WTC11 (cell line): Measurements from ENCODE around the gene QRFP.

Source experiments
- ESRRA ChIP-seq: sonication (generic); formaldehyde crosslinking; IDR thresholded peaks from 2 replicates; pipeline ENCODE4 v1.8.1; 2022; ENCODE audit warnings: mild to moderate bottlenecking, missing genetic modification reagents, borderline replicate concordance
- FOXJ3 ChIP-seq: sonication (generic); formaldehyde crosslinking; IDR thresholded peaks from 2 replicates; pipeline ENCODE4 v1.9.0; 2021; ENCODE audit warnings: missing genetic modification reagents, mild to moderate bottlenecking, borderline replicate concordance
- FOXP1 ChIP-seq: sonication (generic); formaldehyde crosslinking; IDR thresholded peaks from 2 replicates; pipeline ENCODE4 v1.8.0; 2022; ENCODE audit warnings: missing genetic modification reagents, mild to moderate bottlenecking, moderate library complexity, borderline replicate concordance
- MYBL2 ChIP-seq: sonication (generic); formaldehyde crosslinking; IDR thresholded peaks from 2 replicates; pipeline ENCODE4 v1.8.1; 2023; ENCODE audit warnings: mild to moderate bottlenecking, moderate library complexity, missing genetic modification reagents
- NR2C2 ChIP-seq: sonication (generic); formaldehyde crosslinking; IDR thresholded peaks from 2 replicates; pipeline ENCODE4 v1.8.0; 2022; ENCODE audit warnings: mild to moderate bottlenecking, missing genetic modification reagents
- PRRX2 ChIP-seq: fragments of 250-450 bp; sonication (Bioruptor Pico); IDR thresholded peaks from 2 replicates; pipeline ENCODE4 v1.8.0; 2021; ENCODE audit warnings: mild to moderate bottlenecking
- TF ChIP-seq, protein P1 (sequence below): fragments of 200-600 bp; IDR thresholded peaks from 2 replicates; pipeline ENCODE4 v1.8.0; 2022; ENCODE audit warnings: antibody characterized with exemption
- TF ChIP-seq, protein P2 (sequence below): sonication (generic); formaldehyde crosslinking; IDR thresholded peaks from 2 replicates; pipeline ENCODE4 v1.8.0; 2023; ENCODE audit warnings: mild to moderate bottlenecking, missing genetic modification reagents
- TF ChIP-seq, protein P3 (sequence below): sonication (generic); formaldehyde crosslinking; IDR thresholded peaks from 2 replicates; pipeline ENCODE4 v1.8.1; 2022; ENCODE audit warnings: mild to moderate bottlenecking, moderate library complexity, missing genetic modification reagents
- TF ChIP-seq, protein P4 (sequence below): sonication (generic); formaldehyde crosslinking; IDR thresholded peaks from 2 replicates; pipeline ENCODE4 v1.8.0; 2022; ENCODE audit warnings: missing genetic modification reagents
- TF ChIP-seq, protein P5 (sequence below): sonication (generic); formaldehyde crosslinking; IDR thresholded peaks from 2 replicates; pipeline ENCODE4 v1.8.0; 2022; ENCODE audit warnings: mild to moderate bottlenecking, missing genetic modification reagents
- TF ChIP-seq, protein P6 (sequence below): sonication (generic); formaldehyde crosslinking; IDR thresholded peaks from 2 replicates; pipeline ENCODE4 v1.8.1; 2023; ENCODE audit warnings: mild to moderate bottlenecking, moderate library complexity, missing genetic modification reagents
- TF ChIP-seq, protein P7 (sequence below): sonication (generic); formaldehyde crosslinking; IDR thresholded peaks from 2 replicates; pipeline ENCODE4 v1.8.0; 2023; ENCODE audit warnings: missing genetic modification reagents, mild to moderate bottlenecking, borderline replicate concordance

DNA sequence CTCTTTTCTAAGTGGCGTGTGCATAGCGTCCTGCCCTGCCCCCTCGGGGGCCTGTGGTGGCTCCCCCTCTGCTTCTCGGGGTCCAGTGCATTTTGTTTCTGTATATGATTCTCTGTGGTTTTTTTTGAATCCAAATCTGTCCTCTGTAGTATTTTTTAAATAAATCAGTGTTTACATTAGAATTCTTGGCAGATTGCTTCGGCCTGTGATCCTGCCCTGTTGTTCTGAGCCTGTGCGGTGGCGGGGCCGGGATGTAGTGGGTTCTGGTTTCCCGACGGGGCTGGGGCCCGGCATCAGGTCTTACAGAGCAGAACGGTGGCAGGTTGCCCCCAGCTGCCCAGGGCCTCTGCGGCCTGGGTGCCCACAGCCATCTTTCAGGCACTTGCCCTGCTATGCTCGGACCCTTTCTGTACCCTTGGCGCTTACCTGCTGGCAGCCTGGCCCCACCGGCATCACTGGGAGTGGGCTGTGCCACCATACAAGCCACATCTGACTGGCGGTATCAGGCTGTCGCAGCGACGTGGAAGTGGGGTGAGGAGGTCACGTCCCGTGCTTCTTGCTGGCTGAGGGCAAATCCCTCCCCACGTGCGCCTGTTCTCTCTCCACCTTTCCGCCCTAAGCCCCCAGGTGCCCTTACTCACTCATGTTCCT is 9.0 kb downstream of the QRFP start:
- TF ChIP-seq, protein P1, sequence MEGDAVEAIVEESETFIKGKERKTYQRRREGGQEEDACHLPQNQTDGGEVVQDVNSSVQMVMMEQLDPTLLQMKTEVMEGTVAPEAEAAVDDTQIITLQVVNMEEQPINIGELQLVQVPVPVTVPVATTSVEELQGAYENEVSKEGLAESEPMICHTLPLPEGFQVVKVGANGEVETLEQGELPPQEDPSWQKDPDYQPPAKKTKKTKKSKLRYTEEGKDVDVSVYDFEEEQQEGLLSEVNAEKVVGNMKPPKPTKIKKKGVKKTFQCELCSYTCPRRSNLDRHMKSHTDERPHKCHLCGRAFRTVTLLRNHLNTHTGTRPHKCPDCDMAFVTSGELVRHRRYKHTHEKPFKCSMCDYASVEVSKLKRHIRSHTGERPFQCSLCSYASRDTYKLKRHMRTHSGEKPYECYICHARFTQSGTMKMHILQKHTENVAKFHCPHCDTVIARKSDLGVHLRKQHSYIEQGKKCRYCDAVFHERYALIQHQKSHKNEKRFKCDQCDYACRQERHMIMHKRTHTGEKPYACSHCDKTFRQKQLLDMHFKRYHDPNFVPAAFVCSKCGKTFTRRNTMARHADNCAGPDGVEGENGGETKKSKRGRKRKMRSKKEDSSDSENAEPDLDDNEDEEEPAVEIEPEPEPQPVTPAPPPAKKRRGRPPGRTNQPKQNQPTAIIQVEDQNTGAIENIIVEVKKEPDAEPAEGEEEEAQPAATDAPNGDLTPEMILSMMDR = no peak
- TF ChIP-seq, protein P2, sequence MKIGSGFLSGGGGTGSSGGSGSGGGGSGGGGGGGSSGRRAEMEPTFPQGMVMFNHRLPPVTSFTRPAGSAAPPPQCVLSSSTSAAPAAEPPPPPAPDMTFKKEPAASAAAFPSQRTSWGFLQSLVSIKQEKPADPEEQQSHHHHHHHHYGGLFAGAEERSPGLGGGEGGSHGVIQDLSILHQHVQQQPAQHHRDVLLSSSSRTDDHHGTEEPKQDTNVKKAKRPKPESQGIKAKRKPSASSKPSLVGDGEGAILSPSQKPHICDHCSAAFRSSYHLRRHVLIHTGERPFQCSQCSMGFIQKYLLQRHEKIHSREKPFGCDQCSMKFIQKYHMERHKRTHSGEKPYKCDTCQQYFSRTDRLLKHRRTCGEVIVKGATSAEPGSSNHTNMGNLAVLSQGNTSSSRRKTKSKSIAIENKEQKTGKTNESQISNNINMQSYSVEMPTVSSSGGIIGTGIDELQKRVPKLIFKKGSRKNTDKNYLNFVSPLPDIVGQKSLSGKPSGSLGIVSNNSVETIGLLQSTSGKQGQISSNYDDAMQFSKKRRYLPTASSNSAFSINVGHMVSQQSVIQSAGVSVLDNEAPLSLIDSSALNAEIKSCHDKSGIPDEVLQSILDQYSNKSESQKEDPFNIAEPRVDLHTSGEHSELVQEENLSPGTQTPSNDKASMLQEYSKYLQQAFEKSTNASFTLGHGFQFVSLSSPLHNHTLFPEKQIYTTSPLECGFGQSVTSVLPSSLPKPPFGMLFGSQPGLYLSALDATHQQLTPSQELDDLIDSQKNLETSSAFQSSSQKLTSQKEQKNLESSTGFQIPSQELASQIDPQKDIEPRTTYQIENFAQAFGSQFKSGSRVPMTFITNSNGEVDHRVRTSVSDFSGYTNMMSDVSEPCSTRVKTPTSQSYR (CRISPR knock-in tag) = no peak
- TF ChIP-seq ESRRA (CRISPR knock-in tag) (no peak), NR2C2 (CRISPR knock-in tag) (no peak), PRRX2 (CRISPR knock-in tag) (no peak), FOXP1 (CRISPR knock-in tag) (no peak), MYBL2 (CRISPR knock-in tag) (no peak), FOXJ3 (CRISPR knock-in tag) (no peak)
- TF ChIP-seq, protein P3, sequence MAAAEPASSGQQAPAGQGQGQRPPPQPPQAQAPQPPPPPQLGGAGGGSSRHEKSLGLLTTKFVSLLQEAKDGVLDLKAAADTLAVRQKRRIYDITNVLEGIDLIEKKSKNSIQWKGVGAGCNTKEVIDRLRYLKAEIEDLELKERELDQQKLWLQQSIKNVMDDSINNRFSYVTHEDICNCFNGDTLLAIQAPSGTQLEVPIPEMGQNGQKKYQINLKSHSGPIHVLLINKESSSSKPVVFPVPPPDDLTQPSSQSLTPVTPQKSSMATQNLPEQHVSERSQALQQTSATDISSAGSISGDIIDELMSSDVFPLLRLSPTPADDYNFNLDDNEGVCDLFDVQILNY (CRISPR knock-in tag) = no peak
- TF ChIP-seq, protein P4, sequence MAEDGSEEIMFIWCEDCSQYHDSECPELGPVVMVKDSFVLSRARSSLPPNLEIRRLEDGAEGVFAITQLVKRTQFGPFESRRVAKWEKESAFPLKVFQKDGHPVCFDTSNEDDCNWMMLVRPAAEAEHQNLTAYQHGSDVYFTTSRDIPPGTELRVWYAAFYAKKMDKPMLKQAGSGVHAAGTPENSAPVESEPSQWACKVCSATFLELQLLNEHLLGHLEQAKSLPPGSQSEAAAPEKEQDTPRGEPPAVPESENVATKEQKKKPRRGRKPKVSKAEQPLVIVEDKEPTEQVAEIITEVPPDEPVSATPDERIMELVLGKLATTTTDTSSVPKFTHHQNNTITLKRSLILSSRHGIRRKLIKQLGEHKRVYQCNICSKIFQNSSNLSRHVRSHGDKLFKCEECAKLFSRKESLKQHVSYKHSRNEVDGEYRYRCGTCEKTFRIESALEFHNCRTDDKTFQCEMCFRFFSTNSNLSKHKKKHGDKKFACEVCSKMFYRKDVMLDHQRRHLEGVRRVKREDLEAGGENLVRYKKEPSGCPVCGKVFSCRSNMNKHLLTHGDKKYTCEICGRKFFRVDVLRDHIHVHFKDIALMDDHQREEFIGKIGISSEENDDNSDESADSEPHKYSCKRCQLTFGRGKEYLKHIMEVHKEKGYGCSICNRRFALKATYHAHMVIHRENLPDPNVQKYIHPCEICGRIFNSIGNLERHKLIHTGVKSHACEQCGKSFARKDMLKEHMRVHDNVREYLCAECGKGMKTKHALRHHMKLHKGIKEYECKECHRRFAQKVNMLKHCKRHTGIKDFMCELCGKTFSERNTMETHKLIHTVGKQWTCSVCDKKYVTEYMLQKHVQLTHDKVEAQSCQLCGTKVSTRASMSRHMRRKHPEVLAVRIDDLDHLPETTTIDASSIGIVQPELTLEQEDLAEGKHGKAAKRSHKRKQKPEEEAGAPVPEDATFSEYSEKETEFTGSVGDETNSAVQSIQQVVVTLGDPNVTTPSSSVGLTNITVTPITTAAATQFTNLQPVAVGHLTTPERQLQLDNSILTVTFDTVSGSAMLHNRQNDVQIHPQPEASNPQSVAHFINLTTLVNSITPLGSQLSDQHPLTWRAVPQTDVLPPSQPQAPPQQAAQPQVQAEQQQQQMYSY (CRISPR knock-in tag) = no peak
- TF ChIP-seq, protein P5, sequence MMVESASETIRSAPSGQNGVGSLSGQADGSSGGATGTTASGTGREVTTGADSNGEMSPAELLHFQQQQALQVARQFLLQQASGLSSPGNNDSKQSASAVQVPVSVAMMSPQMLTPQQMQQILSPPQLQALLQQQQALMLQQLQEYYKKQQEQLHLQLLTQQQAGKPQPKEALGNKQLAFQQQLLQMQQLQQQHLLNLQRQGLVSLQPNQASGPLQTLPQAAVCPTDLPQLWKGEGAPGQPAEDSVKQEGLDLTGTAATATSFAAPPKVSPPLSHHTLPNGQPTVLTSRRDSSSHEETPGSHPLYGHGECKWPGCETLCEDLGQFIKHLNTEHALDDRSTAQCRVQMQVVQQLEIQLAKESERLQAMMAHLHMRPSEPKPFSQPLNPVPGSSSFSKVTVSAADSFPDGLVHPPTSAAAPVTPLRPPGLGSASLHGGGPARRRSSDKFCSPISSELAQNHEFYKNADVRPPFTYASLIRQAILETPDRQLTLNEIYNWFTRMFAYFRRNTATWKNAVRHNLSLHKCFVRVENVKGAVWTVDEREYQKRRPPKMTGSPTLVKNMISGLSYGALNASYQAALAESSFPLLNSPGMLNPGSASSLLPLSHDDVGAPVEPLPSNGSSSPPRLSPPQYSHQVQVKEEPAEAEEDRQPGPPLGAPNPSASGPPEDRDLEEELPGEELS = no peak
- TF ChIP-seq, protein P6, sequence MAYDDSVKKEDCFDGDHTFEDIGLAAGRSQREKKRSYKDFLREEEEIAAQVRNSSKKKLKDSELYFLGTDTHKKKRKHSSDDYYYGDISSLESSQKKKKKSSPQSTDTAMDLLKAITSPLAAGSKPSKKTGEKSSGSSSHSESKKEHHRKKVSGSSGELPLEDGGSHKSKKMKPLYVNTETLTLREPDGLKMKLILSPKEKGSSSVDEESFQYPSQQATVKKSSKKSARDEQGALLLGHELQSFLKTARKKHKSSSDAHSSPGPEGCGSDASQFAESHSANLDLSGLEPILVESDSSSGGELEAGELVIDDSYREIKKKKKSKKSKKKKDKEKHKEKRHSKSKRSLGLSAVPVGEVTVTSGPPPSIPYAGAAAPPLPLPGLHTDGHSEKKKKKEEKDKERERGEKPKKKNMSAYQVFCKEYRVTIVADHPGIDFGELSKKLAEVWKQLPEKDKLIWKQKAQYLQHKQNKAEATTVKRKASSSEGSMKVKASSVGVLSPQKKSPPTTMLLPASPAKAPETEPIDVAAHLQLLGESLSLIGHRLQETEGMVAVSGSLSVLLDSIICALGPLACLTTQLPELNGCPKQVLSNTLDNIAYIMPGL (CRISPR knock-in tag) = no peak
- TF ChIP-seq, protein P7, sequence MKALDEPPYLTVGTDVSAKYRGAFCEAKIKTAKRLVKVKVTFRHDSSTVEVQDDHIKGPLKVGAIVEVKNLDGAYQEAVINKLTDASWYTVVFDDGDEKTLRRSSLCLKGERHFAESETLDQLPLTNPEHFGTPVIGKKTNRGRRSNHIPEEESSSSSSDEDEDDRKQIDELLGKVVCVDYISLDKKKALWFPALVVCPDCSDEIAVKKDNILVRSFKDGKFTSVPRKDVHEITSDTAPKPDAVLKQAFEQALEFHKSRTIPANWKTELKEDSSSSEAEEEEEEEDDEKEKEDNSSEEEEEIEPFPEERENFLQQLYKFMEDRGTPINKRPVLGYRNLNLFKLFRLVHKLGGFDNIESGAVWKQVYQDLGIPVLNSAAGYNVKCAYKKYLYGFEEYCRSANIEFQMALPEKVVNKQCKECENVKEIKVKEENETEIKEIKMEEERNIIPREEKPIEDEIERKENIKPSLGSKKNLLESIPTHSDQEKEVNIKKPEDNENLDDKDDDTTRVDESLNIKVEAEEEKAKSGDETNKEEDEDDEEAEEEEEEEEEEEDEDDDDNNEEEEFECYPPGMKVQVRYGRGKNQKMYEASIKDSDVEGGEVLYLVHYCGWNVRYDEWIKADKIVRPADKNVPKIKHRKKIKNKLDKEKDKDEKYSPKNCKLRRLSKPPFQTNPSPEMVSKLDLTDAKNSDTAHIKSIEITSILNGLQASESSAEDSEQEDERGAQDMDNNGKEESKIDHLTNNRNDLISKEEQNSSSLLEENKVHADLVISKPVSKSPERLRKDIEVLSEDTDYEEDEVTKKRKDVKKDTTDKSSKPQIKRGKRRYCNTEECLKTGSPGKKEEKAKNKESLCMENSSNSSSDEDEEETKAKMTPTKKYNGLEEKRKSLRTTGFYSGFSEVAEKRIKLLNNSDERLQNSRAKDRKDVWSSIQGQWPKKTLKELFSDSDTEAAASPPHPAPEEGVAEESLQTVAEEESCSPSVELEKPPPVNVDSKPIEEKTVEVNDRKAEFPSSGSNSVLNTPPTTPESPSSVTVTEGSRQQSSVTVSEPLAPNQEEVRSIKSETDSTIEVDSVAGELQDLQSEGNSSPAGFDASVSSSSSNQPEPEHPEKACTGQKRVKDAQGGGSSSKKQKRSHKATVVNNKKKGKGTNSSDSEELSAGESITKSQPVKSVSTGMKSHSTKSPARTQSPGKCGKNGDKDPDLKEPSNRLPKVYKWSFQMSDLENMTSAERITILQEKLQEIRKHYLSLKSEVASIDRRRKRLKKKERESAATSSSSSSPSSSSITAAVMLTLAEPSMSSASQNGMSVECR (CRISPR knock-in tag) = no peak
